Measurements from ENCODE around the gene OR5K3. TPM values are rescaled to one million over a fixed set of nuclear protein-coding genes. Genes with fewer than 3 reads are reported as not detected.

The OR5K3 gene
- total RNA-seq: not detected
- long read RNA-seq, donor 1: 0 reads
- long read RNA-seq, donor 2: 0 reads

GRCh38 chr3:98390366-98390765, at the start of gene OR5K3:
OR5K3 (plus strand) TSS chr3:98390666; CDS start chr3:98390666, 0 bp downstream.
- DNase-seq (no peak), ATAC-seq (no peak)
- Histone ChIP-seq H3K36me3 (ENCODE audit: low read depth) (no peaks in the 10 kb centered on the region), H3K4me3 (no peak within 1 kb of the TSS), H3K4me1 (ENCODE audit: low read depth) (no peaks in the 10 kb centered on the region), H3K9me3 (no peaks in the 10 kb centered on the region)
- no peak for TF ChIP-seq CTCF (IDR thresholded peaks at IDR 0.05)
- intact Hi-C loops (cut with DNase I, micrococcal nuclease): no loop called here

- ATAC-seq (no peak), DNase-seq (no peak)
- H3K4me1 ChIP-seq (ENCODE audit: low read depth): no peaks in the 10 kb centered on the region
- no peak overlapping the region for H3K4me3 ChIP-seq
- no peaks in the 10 kb centered on the region for H3K36me3 ChIP-seq (ENCODE audit: low read depth)
- H3K9me3 ChIP-seq: no peaks in the 10 kb centered on the region
- no peak for TF ChIP-seq CTCF (IDR thresholded peaks at IDR 0.05)
- intact Hi-C loops (cut with DNase I, micrococcal nuclease): no loop called here
These were observed 48.7 kb upstream of the OR5K3 start for GRCh38 chr3:98341758-98342157.

- peak in 1 of 3 donors; percentile 73 for DNase-seq
- TF ChIP-seq CTCF (IDR thresholded peaks at IDR 0.05): no peak
- Histone ChIP-seq H3K36me3 (ENCODE audit: low read depth) (no peaks in the 10 kb centered on the region), H3K9me3 (no peaks in the 10 kb centered on the region), H3K4me1 (ENCODE audit: low read depth) (no peaks in the 10 kb centered on the region), H3K4me3 (no peak overlapping the region)
- intact Hi-C loops (cut with DNase I, micrococcal nuclease): no loop called here
- ATAC-seq: peak; percentile 40
These were observed 46.6 kb upstream of the OR5K3 start for GRCh38 chr3:98343647-98344507.

- no peak for DNase-seq
- Histone ChIP-seq H3K4me3 (no peak overlapping the region), H3K9me3 (no peaks in the 10 kb centered on the region), H3K36me3 (ENCODE audit: low read depth) (no peaks in the 10 kb centered on the region), H3K4me1 (ENCODE audit: low read depth) (no peaks in the 10 kb centered on the region)
- intact Hi-C loops (cut with DNase I, micrococcal nuclease): no loop called here
- no peak for ATAC-seq
- no peak for TF ChIP-seq CTCF (IDR thresholded peaks at IDR 0.05)
These were observed 40.4 kb upstream of the OR5K3 start for GRCh38 chr3:98350082-98350481.

- Histone ChIP-seq H3K9me3 (no peaks in the 10 kb centered on the region), H3K4me1 (ENCODE audit: low read depth) (no peaks in the 10 kb centered on the region), H3K36me3 (ENCODE audit: low read depth) (no peaks in the 10 kb centered on the region), H3K4me3 (no peak within 1 kb of the TSS)
- no peak for TF ChIP-seq CTCF (IDR thresholded peaks at IDR 0.05)
- no peak for DNase-seq
- ATAC-seq: no peak
- intact Hi-C loops (cut with DNase I, micrococcal nuclease): no loop called here
These were observed 36.9 kb upstream of the OR5K3 start, which contains the start of gene OR5K4 for GRCh38 chr3:98353554-98353953. OR5K4 (plus strand) TSS chr3:98353854; CDS start chr3:98353854, 0 bp downstream.
